Mucosa of gallbladder (tissue), 1 donor: ENCODE measurements around the gene RBSN. TPM values are rescaled to one million over a fixed set of nuclear protein-coding genes. Genes with fewer than 3 reads are reported as not detected.

ENCODE experiments used
- DNase-seq: peaks from one replicate; pipeline ENCODE4 v3.0.0-alpha.2; 2020; ENCODE audit warnings: low spot score
- total RNA-seq: library from RNA; stranded (reverse); gene quantifications from one replicate; pipeline ENCODE4 v1.2.1, GENCODE V29; 2021
- donor health status: DM: no; HTN: no; CAD: no.

RBSN gene
- total RNA-seq, 1 donor from 2014 or later, result 19.2 TPM

- DNase-seq, result no peak
Observed at GRCh38 chr3:15099364-15100098, 583 bp upstream of the RBSN start.

GRCh38 chr3:15097891-15098290, 1.1 kb downstream of the RBSN start:
- no peak for DNase-seq

- DNase-seq, result no peak
Observed at GRCh38 chr3:15096046-15096445, 2.9 kb downstream of the RBSN start.

- no peak for DNase-seq
Observed at GRCh38 chr3:15094187-15094875, 4.6 kb downstream of the RBSN start.

- DNase-seq, result no peak
Observed at GRCh38 chr3:15092686-15093085, 6.3 kb downstream of the RBSN start.

- no peak for DNase-seq
Observed at GRCh38 chr3:15091575-15091974, 7.4 kb downstream of the RBSN start.

GRCh38 chr3:15089201-15089600, 9.7 kb downstream of the RBSN start:
- DNase-seq, result no peak

- no peak for DNase-seq
Observed at GRCh38 chr3:15086699-15087098, 12.2 kb downstream of the RBSN start.

- DNase-seq, result no peak
Observed at GRCh38 chr3:15086263-15086662, 12.7 kb downstream of the RBSN start.

GRCh38 chr3:15083252-15083651, 15.7 kb downstream of the RBSN start:
- DNase-seq, result no peak

GRCh38 chr3:15081960-15082664, 16.8 kb downstream of the RBSN start:
- no peak for DNase-seq

GRCh38 chr3:15079091-15079490, 19.9 kb downstream of the RBSN start:
- DNase-seq, result no peak

GRCh38 chr3:15074500-15074899, 24.4 kb downstream of the RBSN start:
- DNase-seq, result no peak

- DNase-seq, result no peak
Observed at GRCh38 chr3:15071699-15072098, 27.2 kb downstream of the RBSN start.

- DNase-seq, result no peak
Observed at GRCh38 chr3:15069441-15069840, 29.5 kb downstream of the RBSN start.

- DNase-seq, result no peak
Observed at GRCh38 chr3:15066467-15066866, 32.5 kb downstream of the RBSN start.

GRCh38 chr3:15065550-15066007, 33.4 kb downstream of the RBSN start:
- no peak for DNase-seq

GRCh38 chr3:15064835-15065549, 34.0 kb downstream of the RBSN start, which contains the start of gene MRPS25:
MRPS25 (minus strand) TSS chr3:15065315; CDS start chr3:15065194, 121 bp downstream.
- DNase-seq, result peak; percentile 91

GRCh38 chr3:15064299-15064834, 34.6 kb downstream of the RBSN start:
- DNase-seq, result no peak

GRCh38 chr3:15063656-15064286, 35.2 kb downstream of the RBSN start:
- no peak for DNase-seq

GRCh38 chr3:15063238-15063637, 35.7 kb downstream of the RBSN start:
- DNase-seq, result no peak
